GM12801 (cell line): Measurements from ENCODE around the gene RNF44.

Experiments used
- TF ChIP-seq, protein P1 (sequence below): IDR thresholded peaks from one replicate; pipeline ENCODE4 v1.5.1; 2011; ENCODE audit warnings: control low read depth; ENCODE audit not compliant: insufficient read length; ENCODE audit errors: extremely low read depth

The RNF44 gene

DNA sequence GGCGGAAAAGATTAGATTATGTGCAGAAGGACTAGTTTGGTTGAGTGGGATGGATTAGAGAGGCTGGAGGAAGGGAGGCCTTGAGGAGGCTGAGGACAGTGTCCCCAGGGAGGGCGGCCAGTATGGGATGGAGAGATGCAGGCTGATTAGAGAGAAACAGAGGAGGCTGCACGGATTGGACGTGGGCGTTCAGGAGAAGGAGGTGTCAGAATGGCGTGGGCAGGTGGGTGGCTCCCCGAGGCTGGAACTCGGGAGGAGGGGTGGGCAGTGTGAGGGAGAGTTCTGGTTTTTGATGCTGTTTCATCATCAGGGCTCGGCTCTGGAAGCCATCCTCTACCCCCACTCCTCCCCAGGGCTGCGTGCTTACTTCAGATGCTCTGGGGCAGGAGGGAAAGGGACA lies 25.0 kb upstream of the RNF44 start:
- TF ChIP-seq, protein P1, sequence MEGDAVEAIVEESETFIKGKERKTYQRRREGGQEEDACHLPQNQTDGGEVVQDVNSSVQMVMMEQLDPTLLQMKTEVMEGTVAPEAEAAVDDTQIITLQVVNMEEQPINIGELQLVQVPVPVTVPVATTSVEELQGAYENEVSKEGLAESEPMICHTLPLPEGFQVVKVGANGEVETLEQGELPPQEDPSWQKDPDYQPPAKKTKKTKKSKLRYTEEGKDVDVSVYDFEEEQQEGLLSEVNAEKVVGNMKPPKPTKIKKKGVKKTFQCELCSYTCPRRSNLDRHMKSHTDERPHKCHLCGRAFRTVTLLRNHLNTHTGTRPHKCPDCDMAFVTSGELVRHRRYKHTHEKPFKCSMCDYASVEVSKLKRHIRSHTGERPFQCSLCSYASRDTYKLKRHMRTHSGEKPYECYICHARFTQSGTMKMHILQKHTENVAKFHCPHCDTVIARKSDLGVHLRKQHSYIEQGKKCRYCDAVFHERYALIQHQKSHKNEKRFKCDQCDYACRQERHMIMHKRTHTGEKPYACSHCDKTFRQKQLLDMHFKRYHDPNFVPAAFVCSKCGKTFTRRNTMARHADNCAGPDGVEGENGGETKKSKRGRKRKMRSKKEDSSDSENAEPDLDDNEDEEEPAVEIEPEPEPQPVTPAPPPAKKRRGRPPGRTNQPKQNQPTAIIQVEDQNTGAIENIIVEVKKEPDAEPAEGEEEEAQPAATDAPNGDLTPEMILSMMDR = no peak

- TF ChIP-seq, protein P1 = no peak
Measured at GRCh38 chr5:176561259-176561658, 24.1 kb upstream of the RNF44 start.

- TF ChIP-seq, protein P1 = no peak
Measured at GRCh38 chr5:176560364-176560763, 23.2 kb upstream of the RNF44 start.

DNA sequence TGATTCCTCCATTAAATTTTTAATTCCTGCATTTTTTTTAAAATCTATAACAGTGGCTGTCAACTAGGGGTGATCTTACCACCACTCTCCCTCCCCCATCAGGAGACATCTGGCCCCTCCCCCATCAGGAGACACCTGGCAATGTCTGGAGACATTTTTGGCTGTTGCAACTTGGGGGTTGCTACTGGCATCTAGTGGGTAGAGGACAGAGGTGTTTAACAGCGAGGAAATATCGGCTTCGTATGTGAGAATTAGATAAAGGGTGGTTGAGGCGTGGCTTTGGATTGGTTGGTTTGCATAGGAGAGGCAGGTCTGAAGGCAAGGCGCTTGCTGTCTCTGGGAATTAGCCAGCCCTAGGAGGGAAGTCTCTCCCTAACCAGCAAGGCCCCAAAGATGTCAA lies 22.5 kb upstream of the RNF44 start:
- TF ChIP-seq, protein P1 = no peak

- TF ChIP-seq, protein P1 = no peak
Measured at GRCh38 chr5:176557846-176558245, 20.6 kb upstream of the RNF44 start.

- TF ChIP-seq, protein P1 = no peak
Measured at GRCh38 chr5:176553260-176554085, 16.3 kb upstream of the RNF44 start.

DNA sequence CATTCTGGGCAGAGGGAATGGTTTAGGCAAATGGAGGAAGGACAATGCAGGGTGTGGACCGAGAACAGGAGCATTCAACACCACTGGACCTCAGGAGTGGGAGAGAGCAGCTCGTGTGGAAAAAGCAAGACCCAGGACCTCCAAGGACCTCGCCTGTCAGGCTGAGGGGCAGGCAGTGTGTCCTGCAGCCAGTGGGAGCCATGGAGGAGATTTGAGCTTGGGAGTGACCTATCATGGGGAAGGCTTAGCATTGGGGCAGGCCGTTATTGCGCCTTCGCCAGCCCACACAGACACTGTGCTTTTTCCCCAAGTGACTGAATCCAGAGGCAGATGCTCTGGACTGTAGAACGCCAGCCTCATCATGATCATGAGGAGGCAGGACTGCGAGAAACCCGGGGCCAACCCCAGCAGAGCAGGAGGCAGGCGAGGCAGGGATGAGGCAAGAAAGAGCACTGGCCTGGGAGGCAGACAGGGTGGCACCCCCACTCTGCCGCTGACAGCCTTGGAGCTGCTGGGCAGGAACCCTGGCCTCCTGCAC lies 15.2 kb upstream of the RNF44 start:
- TF ChIP-seq, protein P1 = no peak
